Coronary artery (tissue), 2 donors: Measurements from ENCODE around the gene CSTF2.
"Not testable (repeated sequence)": the region's sequence is repeated elsewhere in the genome, so short reads cannot be mapped to it uniquely, and the experiment has no call there.

Experiments
- DNase-seq: peaks from one replicate; pipeline ENCODE4 v3.0.0-alpha.2; 2017; ENCODE audit warnings: low spot score
- H3K27ac ChIP-seq, 2 donors: fragments of 200-600 bp; sonication (generic); one replicate each; pipeline ENCODE4 v1.5.1; 2016 to 2019
- H3K4me3 ChIP-seq: fragments of 200-600 bp; sonication (generic); 2 replicates; pipeline ENCODE4 v1.5.1; 2016; ENCODE audit warnings: mild to moderate bottlenecking, moderate library complexity
- TF ChIP-seq, protein P1 (sequence below): fragments of 200-600 bp; sonication (generic); IDR thresholded peaks from one replicate; pipeline ENCODE4 v1.5.1; 2019; ENCODE audit warnings: antibody characterized with exemption

Gene CSTF2, protein sequence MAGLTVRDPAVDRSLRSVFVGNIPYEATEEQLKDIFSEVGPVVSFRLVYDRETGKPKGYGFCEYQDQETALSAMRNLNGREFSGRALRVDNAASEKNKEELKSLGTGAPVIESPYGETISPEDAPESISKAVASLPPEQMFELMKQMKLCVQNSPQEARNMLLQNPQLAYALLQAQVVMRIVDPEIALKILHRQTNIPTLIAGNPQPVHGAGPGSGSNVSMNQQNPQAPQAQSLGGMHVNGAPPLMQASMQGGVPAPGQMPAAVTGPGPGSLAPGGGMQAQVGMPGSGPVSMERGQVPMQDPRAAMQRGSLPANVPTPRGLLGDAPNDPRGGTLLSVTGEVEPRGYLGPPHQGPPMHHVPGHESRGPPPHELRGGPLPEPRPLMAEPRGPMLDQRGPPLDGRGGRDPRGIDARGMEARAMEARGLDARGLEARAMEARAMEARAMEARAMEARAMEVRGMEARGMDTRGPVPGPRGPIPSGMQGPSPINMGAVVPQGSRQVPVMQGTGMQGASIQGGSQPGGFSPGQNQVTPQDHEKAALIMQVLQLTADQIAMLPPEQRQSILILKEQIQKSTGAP

DNA sequence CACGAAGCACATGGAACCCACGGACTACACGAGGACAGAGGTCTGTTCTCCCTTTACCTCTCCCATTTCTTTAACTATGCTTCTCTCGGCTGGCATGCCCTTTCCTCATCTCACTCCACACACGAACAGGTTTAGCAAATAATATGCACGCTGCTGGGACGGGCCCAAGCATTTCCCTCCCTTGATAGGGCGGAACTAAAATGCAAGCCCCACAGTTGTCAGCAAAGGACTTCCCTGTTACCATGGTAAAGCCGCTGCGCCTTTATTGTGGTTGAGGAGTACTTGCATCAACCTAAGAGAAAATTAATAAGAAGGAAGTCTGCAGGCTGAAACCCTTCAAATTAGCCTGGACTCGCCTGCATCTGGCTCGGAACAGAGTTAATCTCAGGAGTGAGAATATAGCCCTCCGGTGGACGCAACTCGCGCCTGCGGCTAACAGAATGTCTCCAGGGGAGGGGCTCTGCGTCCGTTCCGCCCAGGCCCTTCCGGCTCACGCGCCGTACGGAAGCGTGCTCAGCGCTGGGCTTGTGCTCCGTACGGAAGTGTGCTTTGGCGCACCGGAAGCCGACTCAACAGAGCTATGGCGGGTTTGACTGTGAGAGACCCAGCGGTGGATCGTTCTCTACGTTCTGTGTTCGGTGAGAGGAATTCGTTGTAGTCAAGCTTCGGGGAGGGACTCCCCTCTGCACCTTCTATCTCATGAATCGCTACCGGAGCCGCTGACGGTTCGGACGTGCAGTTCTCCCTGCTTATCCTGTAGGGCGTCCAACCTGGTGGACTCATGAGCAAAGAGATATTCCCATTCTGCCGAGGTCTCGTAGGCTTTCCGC is at the start of gene CSTF2:
TSS of gene CSTF2 (plus strand) at position 555 of the 830 bp plus-strand sequence. CDS start at position 581, 26 bp downstream.
- TF ChIP-seq, protein P1, sequence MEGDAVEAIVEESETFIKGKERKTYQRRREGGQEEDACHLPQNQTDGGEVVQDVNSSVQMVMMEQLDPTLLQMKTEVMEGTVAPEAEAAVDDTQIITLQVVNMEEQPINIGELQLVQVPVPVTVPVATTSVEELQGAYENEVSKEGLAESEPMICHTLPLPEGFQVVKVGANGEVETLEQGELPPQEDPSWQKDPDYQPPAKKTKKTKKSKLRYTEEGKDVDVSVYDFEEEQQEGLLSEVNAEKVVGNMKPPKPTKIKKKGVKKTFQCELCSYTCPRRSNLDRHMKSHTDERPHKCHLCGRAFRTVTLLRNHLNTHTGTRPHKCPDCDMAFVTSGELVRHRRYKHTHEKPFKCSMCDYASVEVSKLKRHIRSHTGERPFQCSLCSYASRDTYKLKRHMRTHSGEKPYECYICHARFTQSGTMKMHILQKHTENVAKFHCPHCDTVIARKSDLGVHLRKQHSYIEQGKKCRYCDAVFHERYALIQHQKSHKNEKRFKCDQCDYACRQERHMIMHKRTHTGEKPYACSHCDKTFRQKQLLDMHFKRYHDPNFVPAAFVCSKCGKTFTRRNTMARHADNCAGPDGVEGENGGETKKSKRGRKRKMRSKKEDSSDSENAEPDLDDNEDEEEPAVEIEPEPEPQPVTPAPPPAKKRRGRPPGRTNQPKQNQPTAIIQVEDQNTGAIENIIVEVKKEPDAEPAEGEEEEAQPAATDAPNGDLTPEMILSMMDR, result no peak
- peak; percentile 82 for DNase-seq
- H3K4me3 ChIP-seq, result peak within 1 kb of the TSS; percentile 74
- H3K27ac ChIP-seq, result peak within 1 kb of the TSS in 1 of 2 donors; percentile 23

DNA sequence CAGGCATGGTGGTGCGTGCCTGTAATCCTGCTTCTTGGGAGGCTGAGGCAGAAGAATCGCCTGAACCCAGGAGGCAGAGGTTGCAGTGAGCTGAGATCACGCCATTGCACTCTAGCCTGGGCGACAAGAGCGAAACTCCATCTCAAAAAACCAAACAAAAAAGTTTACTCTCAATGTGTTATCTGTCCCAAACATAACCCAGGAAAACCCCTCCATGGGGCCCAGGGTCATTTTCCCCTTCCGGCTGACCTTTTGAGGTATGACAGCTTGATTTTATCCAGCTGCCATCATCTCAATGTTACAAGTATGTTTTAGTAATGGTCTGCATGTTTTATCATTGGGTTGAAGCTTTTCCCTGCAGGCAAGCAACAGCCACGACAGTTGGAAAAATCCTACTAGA is 23.8 kb upstream of the CSTF2 start:
- not testable (repeated sequence) for H3K4me3 ChIP-seq, H3K27ac ChIP-seq

DNA sequence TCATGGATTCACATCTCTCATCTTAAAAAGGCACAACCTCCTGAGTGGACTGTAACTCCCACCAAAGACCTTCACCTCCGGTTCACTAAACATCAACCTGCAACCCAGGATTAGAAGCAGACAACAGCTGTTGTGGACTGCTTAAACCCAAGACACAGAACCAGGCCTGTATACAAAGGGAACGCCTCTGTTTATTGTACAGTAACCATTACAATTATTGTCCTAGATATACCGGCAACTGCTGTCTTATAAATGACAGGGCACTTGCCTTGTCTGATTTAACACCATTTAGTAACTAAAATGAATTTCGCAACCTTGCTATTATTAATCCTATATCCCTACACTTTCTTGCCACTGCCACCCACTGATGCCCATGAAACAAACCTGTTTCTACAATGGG is 22.8 kb upstream of the CSTF2 start:
- TF ChIP-seq, protein P1, result no peak
- H3K27ac ChIP-seq, result no peak overlapping the region
- H3K4me3 ChIP-seq, result no peak overlapping the region
- DNase-seq, result no peak

More for the DNA sequence above, 23.8 kb upstream of the CSTF2 start:
- not testable (repeated sequence) for DNase-seq

DNA sequence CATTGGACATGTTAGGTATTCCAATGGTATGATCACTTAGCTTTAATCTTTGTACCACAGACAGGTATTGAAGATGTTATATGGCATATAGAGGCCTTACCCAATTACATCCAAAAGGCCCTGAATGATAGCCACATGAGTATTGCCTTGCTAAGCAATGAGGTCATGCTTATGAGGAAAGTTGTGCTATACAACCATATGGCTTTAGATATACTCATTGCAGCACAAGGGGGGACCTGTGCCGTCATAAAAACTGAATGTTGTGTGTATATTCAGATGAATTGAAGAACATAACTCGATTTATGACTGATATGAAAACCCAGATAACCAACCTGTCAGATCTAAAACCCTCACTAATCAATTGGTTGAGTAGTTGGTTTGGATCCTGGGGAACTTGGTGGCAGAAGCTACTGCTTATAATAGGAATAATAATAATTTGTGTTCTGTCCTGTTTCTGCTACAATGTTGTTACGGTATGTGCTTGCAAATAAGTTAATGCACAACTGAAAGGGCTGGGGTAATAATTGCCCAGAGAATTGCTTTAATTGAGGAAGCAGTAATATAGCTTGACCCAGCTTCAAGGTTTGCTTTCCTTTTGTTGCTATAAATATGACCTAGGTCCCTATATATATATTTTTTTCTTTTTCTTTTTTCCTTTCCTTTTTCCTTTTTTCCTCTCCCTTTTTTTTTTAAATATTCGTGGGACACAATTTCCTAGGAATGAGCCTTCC is 21.5 kb upstream of the CSTF2 start:
- Histone ChIP-seq H3K4me3 (no peak overlapping the region), H3K27ac (no peak overlapping the region)
- DNase-seq, result no peak
- TF ChIP-seq, protein P1, result no peak

DNA sequence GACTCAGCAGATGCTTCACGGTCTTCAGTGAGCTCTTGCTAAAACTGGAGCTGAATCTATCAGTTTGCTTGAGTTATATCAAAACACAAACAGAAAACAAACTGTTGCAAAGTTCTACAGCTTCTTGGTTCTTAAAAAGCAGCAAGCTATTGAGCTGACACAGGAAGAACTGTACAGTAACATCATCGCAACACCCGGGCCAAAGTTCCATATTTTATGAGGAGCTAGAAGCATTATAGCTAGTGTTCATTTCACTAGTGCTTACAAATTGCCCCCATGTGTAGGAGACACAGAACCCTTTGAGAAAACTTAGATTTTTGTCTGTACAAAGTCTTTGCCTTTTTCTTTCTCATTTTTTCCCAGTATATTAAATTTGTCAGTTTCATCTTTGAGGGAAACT is 17.3 kb upstream of the CSTF2 start:
- Histone ChIP-seq H3K4me3 (no peak overlapping the region), H3K27ac (no peak overlapping the region)
- TF ChIP-seq, protein P1, result no peak
- DNase-seq, result no peak

DNA sequence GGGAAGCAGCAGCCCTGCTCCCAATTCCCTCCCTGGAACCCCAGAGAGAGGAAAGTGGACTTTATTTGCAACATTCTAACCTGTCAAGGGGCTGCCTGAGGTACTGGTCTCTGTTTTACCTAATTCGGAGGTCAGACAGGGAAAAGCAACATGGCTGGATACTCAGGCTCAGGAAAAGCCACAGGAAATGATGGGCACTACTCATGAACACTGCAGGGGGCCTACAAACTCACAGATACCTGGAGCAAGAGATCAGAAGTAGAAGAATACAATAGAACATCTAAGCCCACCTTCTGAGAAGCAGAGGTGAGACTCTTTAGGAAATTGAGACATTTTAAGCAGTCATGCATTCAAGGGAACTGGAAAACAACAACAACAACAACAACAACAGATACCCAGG is 15.4 kb upstream of the CSTF2 start:
- DNase-seq, result no peak
- H3K27ac ChIP-seq, result no peak overlapping the region
- TF ChIP-seq, protein P1, result no peak

DNA sequence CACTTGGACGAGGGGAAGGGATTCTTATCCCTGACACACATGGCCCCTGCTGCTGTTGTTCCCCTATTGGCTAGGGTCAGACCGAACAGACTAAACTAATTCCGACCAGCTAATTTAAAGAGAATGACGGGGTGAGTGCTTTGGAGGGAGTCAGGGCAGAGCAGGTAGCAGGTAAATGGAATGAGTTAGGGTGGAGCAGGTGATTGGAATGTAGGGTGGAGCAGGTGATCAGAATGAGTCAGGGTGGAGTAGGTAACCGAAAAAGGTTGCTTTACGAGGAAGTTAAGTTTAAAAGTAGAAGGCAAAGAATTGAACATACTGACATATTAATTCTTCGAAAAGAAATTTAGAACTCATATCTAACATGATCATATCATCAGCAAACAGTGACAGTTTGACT is 11.9 kb upstream of the CSTF2 start:
- DNase-seq, result not testable (repeated sequence)

More for the DNA sequence above, 15.4 kb upstream of the CSTF2 start:
- no peak overlapping the region for H3K4me3 ChIP-seq

More for the DNA sequence above, 11.9 kb upstream of the CSTF2 start:
- not testable (repeated sequence) for H3K27ac ChIP-seq, H3K4me3 ChIP-seq
